H54 (cell line): ENCODE measurements around the gene LEF1.

Source experiments
- DNase-seq: peaks from one replicate; pipeline ENCODE4 v3.0.0; 2011; ENCODE audit warnings: low spot score, mixed read lengths; ENCODE audit not compliant: insufficient read length
- FAIRE-seq: peaks from 3 replicates; lab custom pipeline; 2011; peaks lifted over from hg19 to GRCh38; lab: Jason Lieb, UNC
- POLR2A ChIP-seq: IDR thresholded peaks from 2 replicates; pipeline ENCODE4 v1.6.1; 2011; ENCODE audit warnings: low read depth, mild to moderate bottlenecking, low read length

LEF1 gene

GRCh38 chr4:108047199-108047598, 121.5 kb downstream of the LEF1 start:
- FAIRE-seq (no peak), DNase-seq (no peak)
- TF ChIP-seq POLR2A, result no peak

GRCh38 chr4:108045687-108046024, 123.1 kb downstream of the LEF1 start:
- no peak for TF ChIP-seq POLR2A
- FAIRE-seq (no peak), DNase-seq (no peak)

- FAIRE-seq, result no peak
- TF ChIP-seq POLR2A, result no peak
- no peak for DNase-seq
Measured at GRCh38 chr4:108044951-108045686, 123.6 kb downstream of the LEF1 start.

GRCh38 chr4:108043526-108043925, 125.2 kb downstream of the LEF1 start:
- no peak for FAIRE-seq
- no peak for DNase-seq

GRCh38 chr4:108042927-108043326, 125.8 kb downstream of the LEF1 start:
- TF ChIP-seq POLR2A, result no peak
- DNase-seq (no peak), FAIRE-seq (no peak)

More at GRCh38 chr4:108043526-108043925, 125.2 kb downstream of the LEF1 start:
- no peak for TF ChIP-seq POLR2A

GRCh38 chr4:108037884-108038283, 130.8 kb downstream of the LEF1 start:
- no peak for FAIRE-seq
- TF ChIP-seq POLR2A, result no peak

GRCh38 chr4:108036213-108036612, 132.5 kb downstream of the LEF1 start:
- DNase-seq (no peak), FAIRE-seq (no peak)
- TF ChIP-seq POLR2A, result no peak

More at GRCh38 chr4:108037884-108038283, 130.8 kb downstream of the LEF1 start:
- no peak for DNase-seq

- FAIRE-seq, result no peak
Measured at GRCh38 chr4:108035691-108036090, 133.0 kb downstream of the LEF1 start.

GRCh38 chr4:108034565-108034964, 134.2 kb downstream of the LEF1 start:
- FAIRE-seq, result no peak
- TF ChIP-seq POLR2A, result no peak
- no peak for DNase-seq

More at GRCh38 chr4:108035691-108036090, 133.0 kb downstream of the LEF1 start:
- no peak for DNase-seq
- TF ChIP-seq POLR2A, result no peak

- no peak for DNase-seq
- no peak for FAIRE-seq
Measured at GRCh38 chr4:108033348-108033747, 135.4 kb downstream of the LEF1 start.

GRCh38 chr4:108031427-108032083, 137.2 kb downstream of the LEF1 start:
- no peak for TF ChIP-seq POLR2A
- FAIRE-seq, result no peak
- no peak for DNase-seq

More at GRCh38 chr4:108033348-108033747, 135.4 kb downstream of the LEF1 start:
- no peak for TF ChIP-seq POLR2A

- TF ChIP-seq POLR2A, result no peak
- DNase-seq (no peak), FAIRE-seq (no peak)
Measured at GRCh38 chr4:108030332-108030731, 138.4 kb downstream of the LEF1 start.

- no peak for DNase-seq
- no peak for TF ChIP-seq POLR2A
- FAIRE-seq, result no peak
Measured at GRCh38 chr4:108029731-108030130, 139.0 kb downstream of the LEF1 start.

- FAIRE-seq, result no peak
- no peak for TF ChIP-seq POLR2A
Measured at GRCh38 chr4:108029016-108029720, 139.6 kb downstream of the LEF1 start.

More at GRCh38 chr4:108029016-108029720, 139.6 kb downstream of the LEF1 start:
- no peak for DNase-seq
